WTC11 (cell line): Measurements from ENCODE around the gene BCO2. TPM values are rescaled to one million over a fixed set of nuclear protein-coding genes. Genes with fewer than 3 reads are reported as not detected.

ENCODE experiments used
- ATAC-seq: fragments of 200-7000 bp; cut with Tn5 transposase; 2 replicates; pipeline ENCODE4 v1.10.0; 2021; ENCODE audit warnings: mild to moderate bottlenecking, moderate library complexity
- CTCF ChIA-PET: fragments of 300-600 bp; sonication (Branson Sonifier 250); formaldehyde crosslinking; loops from one replicate; lab custom pipeline; 2021; ENCODE audit warnings: antibody characterized with exemption; lab: Charles Lee
- POLR2A ChIA-PET: fragments of 350-600 bp; sonication (Branson Sonifier 250); formaldehyde crosslinking; loops from one replicate; lab custom pipeline; 2021; ENCODE audit warnings: antibody characterized with exemption; lab: Charles Lee
- DNase-seq: peaks from one replicate; pipeline ENCODE4 v3.0.0; 2021; ENCODE audit warnings: low spot score
- H3K27ac Mint-ChIP-seq: 2 replicates; pipeline ENCODE4 v1.8.0; 2021; ENCODE audit warnings: mixed read lengths
- H3K27me3 Mint-ChIP-seq: 2 replicates; pipeline ENCODE4 v1.8.0; 2021; ENCODE audit warnings: low read depth, mild to moderate bottlenecking, moderate library complexity, mixed read lengths
- H3K36me3 Mint-ChIP-seq: 2 replicates; pipeline ENCODE4 v1.8.0; 2021; ENCODE audit warnings: mixed read lengths
- H3K4me1 Mint-ChIP-seq: 2 replicates; pipeline ENCODE4 v1.8.0; 2022; ENCODE audit warnings: mixed read lengths
- H3K4me3 Mint-ChIP-seq: 2 replicates; pipeline ENCODE4 v1.8.0; 2021; ENCODE audit warnings: mild to moderate bottlenecking, moderate library complexity, mixed read lengths
- H3K9me3 Mint-ChIP-seq: 2 replicates; pipeline ENCODE4 v1.8.0; 2021; ENCODE audit warnings: mixed read lengths
- ELF4 ChIP-seq: sonication (generic); formaldehyde crosslinking; IDR thresholded peaks from 2 replicates; pipeline ENCODE4 v1.8.1; 2022; ENCODE audit warnings: low read depth, mild to moderate bottlenecking, moderate library complexity, missing genetic modification reagents
- EMX1 ChIP-seq: fragments of 250-450 bp; sonication (Bioruptor Pico); IDR thresholded peaks from 2 replicates; pipeline ENCODE4 v1.8.0; 2021; ENCODE audit warnings: mild to moderate bottlenecking
- FOXP4 ChIP-seq: sonication (generic); formaldehyde crosslinking; IDR thresholded peaks from 2 replicates; pipeline ENCODE4 v1.8.0; 2022; ENCODE audit warnings: mild to moderate bottlenecking, missing genetic modification reagents
- JUN ChIP-seq: sonication (generic); formaldehyde crosslinking; IDR thresholded peaks from 2 replicates; pipeline ENCODE4 v1.8.0; 2023; ENCODE audit warnings: mild to moderate bottlenecking, missing genetic modification reagents
- MAX ChIP-seq: sonication (generic); formaldehyde crosslinking; IDR thresholded peaks from 2 replicates; pipeline ENCODE4 v1.8.0; 2022; ENCODE audit warnings: mild to moderate bottlenecking, missing genetic modification reagents
- MXD4 ChIP-seq: fragments of 250-450 bp; sonication (Bioruptor Pico); IDR thresholded peaks from 2 replicates; pipeline ENCODE4 v1.8.0; 2021; ENCODE audit warnings: mild to moderate bottlenecking, moderate library complexity, borderline replicate concordance
- SMAD3 ChIP-seq: sonication (generic); formaldehyde crosslinking; IDR thresholded peaks from 2 replicates; pipeline ENCODE4 v1.8.0; 2022; ENCODE audit warnings: missing genetic modification reagents, mild to moderate bottlenecking, borderline replicate concordance
- STAT6 ChIP-seq: sonication (generic); formaldehyde crosslinking; conservative IDR thresholded peaks from 2 replicates; pipeline ENCODE4 v1.8.1; 2023; ENCODE audit warnings: mild to moderate bottlenecking, low read depth, missing genetic modification reagents, moderate library complexity
- ZBTB43 ChIP-seq: sonication (generic); formaldehyde crosslinking; IDR thresholded peaks from 2 replicates; pipeline ENCODE4 v1.8.1; 2023; ENCODE audit warnings: mild to moderate bottlenecking, missing genetic modification reagents
- ZNF138 ChIP-seq: sonication (generic); formaldehyde crosslinking; conservative IDR thresholded peaks from 2 replicates; pipeline ENCODE4 v1.8.1; 2022; ENCODE audit warnings: mild to moderate bottlenecking, moderate library complexity, missing genetic modification reagents
- ZNF232 ChIP-seq: sonication (generic); formaldehyde crosslinking; IDR thresholded peaks from 2 replicates; pipeline ENCODE4 v1.8.0; 2022; ENCODE audit warnings: mild to moderate bottlenecking, missing genetic modification reagents
- ZNF425 ChIP-seq: fragments of 250-450 bp; sonication (Bioruptor Pico); conservative IDR thresholded peaks from 2 replicates; pipeline ENCODE4 v1.9.0; 2021; ENCODE audit warnings: mild to moderate bottlenecking
- ZNF512 ChIP-seq: sonication (generic); formaldehyde crosslinking; IDR thresholded peaks from 2 replicates; pipeline ENCODE4 v1.8.1; 2022; ENCODE audit warnings: missing genetic modification reagents, borderline replicate concordance
- ZNF671 ChIP-seq: fragments of 250-450 bp; sonication (Bioruptor Pico); IDR thresholded peaks from 2 replicates; pipeline ENCODE4 v1.8.0; 2021; ENCODE audit warnings: mild to moderate bottlenecking
- total RNA-seq: library from RNA; stranded (reverse); gene quantifications from 3 replicates; pipeline ENCODE4 v1.2.3, GENCODE V29; 2021

The BCO2 gene
- total RNA-seq, 1 experiment from 2014 or later, result 1.0 TPM

- TF ChIP-seq SMAD3 (no peak), ZNF671 (CRISPR knock-in tag) (no peak)
Observed at GRCh38 chr11:112226831-112227401, 51.6 kb downstream of the BCO2 start (continued).

GRCh38 chr11:112227471-112227870 is 52.2 kb downstream of the BCO2 start:
- ATAC-seq, result no peak
- TF ChIP-seq ELF4 (CRISPR knock-in tag) (no peak), MAX (no peak), STAT6 (CRISPR knock-in tag) (no peak), MXD4 (CRISPR knock-in tag) (no peak), ZNF425 (CRISPR knock-in tag) (no peak)
- peak overlapping the region; percentile 17; the same call in 1 of the 2 replicates for H3K27ac Mint-ChIP-seq
- peak overlapping the region; percentile 81 for H3K4me3 Mint-ChIP-seq
- peaks cover 17% of the 10 kb centered on the region for H3K36me3 Mint-ChIP-seq
- H3K27me3 Mint-ChIP-seq, result peaks cover 26% of the 10 kb centered on the region
- ChIA-PET POLR2A (interaction anchor here (0.6 kb wide), 1 partner anchor 548 kb away, joined by 4 read pairs; no protein-coding TSS in a partner anchor), CTCF (interaction anchor here (1.3 kb wide), 1 partner anchor 53 kb away, joined by 6 read pairs; no protein-coding TSS in a partner anchor)
- peaks cover 17% of the 10 kb centered on the region for H3K4me1 Mint-ChIP-seq
- no peak for DNase-seq
- H3K9me3 Mint-ChIP-seq, result no peaks in the 10 kb centered on the region

GRCh38 chr11:112228706-112229105 is 53.4 kb downstream of the BCO2 start:
- Mint-ChIP-seq H3K36me3 (peaks cover 17% of the 10 kb centered on the region), H3K27me3 (peaks cover 13% of the 10 kb centered on the region), H3K27ac (no peak overlapping the region), H3K9me3 (no peaks in the 10 kb centered on the region), H3K4me1 (peaks cover 17% of the 10 kb centered on the region), H3K4me3 (no peak overlapping the region)
- ATAC-seq, result no peak
- CTCF ChIA-PET, result no interaction called here
- DNase-seq, result no peak
- POLR2A ChIA-PET, result no interaction called here
- TF ChIP-seq EMX1 (CRISPR knock-in tag), result no peak

- no peak for ATAC-seq
- no peak for DNase-seq
- CTCF ChIA-PET, result no interaction called here
- TF ChIP-seq MAX (no peak), ZNF512 (no peak), JUN (CRISPR knock-in tag) (no peak), ZNF232 (no peak), FOXP4 (CRISPR knock-in tag) (no peak), ZBTB43 (CRISPR knock-in tag) (no peak), STAT6 (CRISPR knock-in tag) (no peak), ZNF138 (CRISPR knock-in tag) (no peak)
Observed at GRCh38 chr11:112229159-112229558, 53.8 kb downstream of the BCO2 start.

More at GRCh38 chr11:112229159-112229558, 53.8 kb downstream of the BCO2 start:
- peaks cover 20% of the 10 kb centered on the region for H3K36me3 Mint-ChIP-seq
- no peak overlapping the region for H3K4me3 Mint-ChIP-seq
- H3K4me1 Mint-ChIP-seq, result peaks cover 17% of the 10 kb centered on the region
- H3K27me3 Mint-ChIP-seq, result peaks cover 9% of the 10 kb centered on the region
- POLR2A ChIA-PET, result no interaction called here
- H3K27ac Mint-ChIP-seq, result no peak overlapping the region
- H3K9me3 Mint-ChIP-seq, result no peaks in the 10 kb centered on the region
